Measurements from ENCODE around the gene KIAA0753.

The KIAA0753 gene

DNA sequence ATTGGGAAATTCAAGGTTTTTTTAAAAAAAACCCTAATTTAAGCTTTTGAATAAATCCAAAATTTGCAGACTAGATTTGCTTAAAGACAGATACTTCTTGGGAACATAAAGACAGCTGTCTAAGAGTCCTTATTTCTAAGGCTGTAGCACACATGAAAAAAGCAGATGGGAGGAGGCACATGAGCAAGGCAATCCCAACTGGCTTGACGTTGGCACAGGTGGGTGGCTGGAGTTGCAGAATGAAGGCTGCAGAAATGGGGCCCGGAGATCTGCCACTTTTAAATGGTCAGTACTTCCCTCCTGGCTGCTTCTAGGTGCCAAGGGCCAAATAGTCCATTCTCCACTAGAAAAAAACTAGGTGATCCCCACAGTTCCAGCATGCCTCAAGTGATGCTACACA is 4.4 kb downstream of the KIAA0753 start:
- Histone ChIP-seq H3K4me1 (ENCODE audit: insufficient read depth, insufficient read length) (peaks cover 11% of the 10 kb centered on the region), H3K4me3 (ENCODE audit: insufficient read length, low read depth) (no peak overlapping the region), H3K9ac (ENCODE audit: insufficient read length, low read depth) (no peak overlapping the region), H3K36me3 (ENCODE audit: insufficient read depth, insufficient read length, low read length) (peaks cover 54% of the 10 kb centered on the region), H3K27me3 (ENCODE audit: insufficient read depth, insufficient read length) (peaks cover 10% of the 10 kb centered on the region), H3K9me3 (ENCODE audit: insufficient read depth, low read length) (no peaks in the 10 kb centered on the region)
- TF ChIP-seq ZNF274 (IDR thresholded peaks at IDR 0.05; ENCODE audit: low read depth, low read length), result no peak
- no peak for TF ChIP-seq YY1 (IDR thresholded peaks at IDR 0.05; ENCODE audit: insufficient read depth, insufficient read length)
- TF ChIP-seq SUZ12 (IDR thresholded peaks at IDR 0.05; ENCODE audit: extremely low read depth, insufficient read depth, insufficient read length), result no peak
- no peak for DNase-seq (ENCODE audit: low read depth, low spot score)

DNA sequence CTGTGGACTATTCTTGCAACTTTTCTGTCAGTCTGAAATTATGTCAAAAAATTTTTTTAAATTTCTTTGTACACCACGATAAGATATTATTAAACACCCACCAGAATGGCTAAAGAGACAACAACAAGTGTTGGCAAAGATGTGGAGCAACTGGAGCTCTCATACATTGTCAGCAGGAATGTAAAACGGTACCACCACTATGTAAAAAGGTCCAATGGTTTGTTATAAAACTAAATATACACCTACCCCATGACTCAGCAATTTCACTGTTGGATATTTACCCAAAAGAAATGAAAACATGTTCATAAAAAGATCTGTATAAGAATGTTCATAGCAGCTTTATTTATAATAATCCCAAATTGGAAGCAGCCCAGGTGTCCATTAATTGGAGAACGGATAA is 7.2 kb downstream of the KIAA0753 start:
- Histone ChIP-seq H3K9me3 (ENCODE audit: insufficient read depth, low read length) (no peaks in the 10 kb centered on the region), H3K9ac (ENCODE audit: insufficient read length, low read depth) (no peak overlapping the region), H3K36me3 (ENCODE audit: insufficient read depth, insufficient read length, low read length) (peaks cover 62% of the 10 kb centered on the region), H3K4me3 (ENCODE audit: insufficient read length, low read depth) (no peak overlapping the region), H3K4me1 (ENCODE audit: insufficient read depth, insufficient read length) (peaks cover 5% of the 10 kb centered on the region), H3K27me3 (ENCODE audit: insufficient read depth, insufficient read length) (no peaks in the 10 kb centered on the region)
- TF ChIP-seq ZNF274 (IDR thresholded peaks at IDR 0.05; ENCODE audit: low read depth, low read length), result no peak
- TF ChIP-seq SUZ12 (IDR thresholded peaks at IDR 0.05; ENCODE audit: extremely low read depth, insufficient read depth, insufficient read length), result no peak
- TF ChIP-seq YY1 (IDR thresholded peaks at IDR 0.05; ENCODE audit: insufficient read depth, insufficient read length), result no peak
- no peak for DNase-seq (ENCODE audit: low read depth, low spot score)

DNA sequence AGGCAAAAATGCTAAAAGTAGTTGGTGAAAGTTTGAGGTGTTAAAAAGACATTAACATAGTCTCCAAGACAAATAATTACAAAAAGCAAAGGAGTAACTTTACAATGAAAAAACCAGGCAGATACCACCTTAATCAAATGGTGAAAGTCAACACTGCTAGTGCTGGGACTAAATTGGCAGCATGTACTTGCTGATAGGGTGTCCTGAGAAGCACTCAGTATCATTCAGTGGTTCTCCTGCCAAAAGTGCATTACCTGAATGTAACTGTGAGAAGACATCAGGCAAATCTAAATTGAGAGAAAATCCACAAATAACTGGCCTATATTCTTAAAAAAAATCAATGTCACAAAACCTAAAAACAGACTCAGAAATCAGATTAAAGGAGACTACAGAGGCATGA is 8.0 kb downstream of the KIAA0753 start:
- Histone ChIP-seq H3K27me3 (ENCODE audit: insufficient read depth, insufficient read length) (no peaks in the 10 kb centered on the region), H3K4me3 (ENCODE audit: insufficient read length, low read depth) (no peak overlapping the region), H3K4me1 (ENCODE audit: insufficient read depth, insufficient read length) (peaks cover 3% of the 10 kb centered on the region), H3K9ac (ENCODE audit: insufficient read length, low read depth) (no peak overlapping the region), H3K36me3 (ENCODE audit: insufficient read depth, insufficient read length, low read length) (peaks cover 65% of the 10 kb centered on the region), H3K9me3 (ENCODE audit: insufficient read depth, low read length) (no peaks in the 10 kb centered on the region)
- no peak for DNase-seq (ENCODE audit: low read depth, low spot score)
- no peak for TF ChIP-seq ZNF274 (IDR thresholded peaks at IDR 0.05; ENCODE audit: low read depth, low read length)
- no peak for TF ChIP-seq YY1 (IDR thresholded peaks at IDR 0.05; ENCODE audit: insufficient read depth, insufficient read length)
- no peak for TF ChIP-seq SUZ12 (IDR thresholded peaks at IDR 0.05; ENCODE audit: extremely low read depth, insufficient read depth, insufficient read length)

DNA sequence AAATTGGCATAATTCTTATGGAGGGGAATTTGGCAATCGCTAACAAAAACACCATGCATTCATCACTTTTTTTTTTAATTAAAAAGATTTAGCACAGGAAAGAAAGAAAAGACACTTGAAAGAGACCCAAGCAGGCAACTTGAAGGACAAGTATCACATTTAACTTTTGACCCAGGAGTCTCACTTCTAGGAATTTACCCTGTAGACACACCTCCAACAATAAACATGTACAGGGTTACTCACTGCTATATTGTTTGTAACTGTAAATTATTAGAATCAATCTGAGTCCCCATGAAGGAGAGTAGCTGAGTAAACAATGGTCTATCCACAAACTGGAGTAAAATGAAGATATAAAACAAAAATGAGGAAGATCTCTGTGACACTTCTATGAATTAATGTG is 10.1 kb downstream of the KIAA0753 start:
- no peak overlapping the region for H3K4me3 ChIP-seq (ENCODE audit: insufficient read length, low read depth)
- TF ChIP-seq YY1 (IDR thresholded peaks at IDR 0.05; ENCODE audit: insufficient read depth, insufficient read length) (no peak), ZNF274 (IDR thresholded peaks at IDR 0.05; ENCODE audit: low read depth, low read length) (no peak), SUZ12 (IDR thresholded peaks at IDR 0.05; ENCODE audit: extremely low read depth, insufficient read depth, insufficient read length) (no peak)
- H3K27me3 ChIP-seq (ENCODE audit: insufficient read depth, insufficient read length), result no peaks in the 10 kb centered on the region
- DNase-seq (ENCODE audit: low read depth, low spot score), result no peak
- peaks cover 64% of the 10 kb centered on the region for H3K36me3 ChIP-seq (ENCODE audit: insufficient read depth, insufficient read length, low read length)
- H3K9ac ChIP-seq (ENCODE audit: insufficient read length, low read depth), result no peak overlapping the region
- no peaks in the 10 kb centered on the region for H3K9me3 ChIP-seq (ENCODE audit: insufficient read depth, low read length)
- no peaks in the 10 kb centered on the region for H3K4me1 ChIP-seq (ENCODE audit: insufficient read depth, insufficient read length)

DNA sequence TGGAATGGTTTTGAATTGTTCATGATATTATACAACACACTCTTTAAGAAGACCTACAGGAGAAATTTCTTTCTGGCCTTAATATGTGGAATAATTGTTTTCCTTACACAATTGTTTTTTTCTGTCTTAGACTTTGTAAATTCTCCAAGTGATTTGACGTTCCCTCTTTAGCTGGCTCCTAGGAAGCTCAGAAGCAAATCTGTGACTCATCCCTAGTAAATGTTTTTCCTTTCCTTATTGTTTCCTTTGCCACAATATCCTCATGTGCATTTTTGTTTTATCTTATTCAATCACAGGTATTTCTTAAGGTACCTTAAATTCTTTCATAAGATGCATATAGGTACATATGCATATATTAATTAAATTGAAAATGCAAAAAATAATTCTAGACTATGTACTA is 13.5 kb downstream of the KIAA0753 start:
- TF ChIP-seq ZNF274 (IDR thresholded peaks at IDR 0.05; ENCODE audit: low read depth, low read length) (no peak), YY1 (IDR thresholded peaks at IDR 0.05; ENCODE audit: insufficient read depth, insufficient read length) (no peak), SUZ12 (IDR thresholded peaks at IDR 0.05; ENCODE audit: extremely low read depth, insufficient read depth, insufficient read length) (no peak)
- H3K4me3 ChIP-seq (ENCODE audit: insufficient read length, low read depth), result no peak overlapping the region
- DNase-seq (ENCODE audit: low read depth, low spot score), result no peak
- H3K27me3 ChIP-seq (ENCODE audit: insufficient read depth, insufficient read length), result no peaks in the 10 kb centered on the region
- H3K4me1 ChIP-seq (ENCODE audit: insufficient read depth, insufficient read length), result no peaks in the 10 kb centered on the region
- no peaks in the 10 kb centered on the region for H3K9me3 ChIP-seq (ENCODE audit: insufficient read depth, low read length)
- no peak overlapping the region for H3K9ac ChIP-seq (ENCODE audit: insufficient read length, low read depth)
- peaks cover 60% of the 10 kb centered on the region for H3K36me3 ChIP-seq (ENCODE audit: insufficient read depth, insufficient read length, low read length)

DNA sequence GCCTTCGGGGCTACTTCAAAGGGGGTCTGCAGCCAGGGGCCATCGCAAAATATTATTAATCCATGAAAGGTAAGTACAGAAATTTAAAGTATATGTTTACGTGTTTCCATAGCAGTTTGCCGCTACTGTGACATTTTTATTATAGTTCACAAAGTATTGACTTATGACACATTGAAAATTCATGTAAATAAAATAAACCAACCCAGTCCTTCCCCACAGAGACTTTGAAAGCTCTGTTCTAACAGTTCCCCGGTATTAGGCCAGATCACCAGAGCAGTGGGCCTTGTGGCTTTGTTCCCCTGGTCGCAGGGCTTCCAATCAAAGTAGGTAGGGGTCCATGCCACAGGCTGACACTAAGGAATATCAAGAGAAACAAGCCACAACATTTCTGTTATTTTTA is 13.9 kb downstream of the KIAA0753 start:
- H3K9me3 ChIP-seq (ENCODE audit: insufficient read depth, low read length), result no peaks in the 10 kb centered on the region
- no peak overlapping the region for H3K4me3 ChIP-seq (ENCODE audit: insufficient read length, low read depth)
- no peak for TF ChIP-seq SUZ12 (IDR thresholded peaks at IDR 0.05; ENCODE audit: extremely low read depth, insufficient read depth, insufficient read length)
- TF ChIP-seq ZNF274 (IDR thresholded peaks at IDR 0.05; ENCODE audit: low read depth, low read length), result no peak
- TF ChIP-seq YY1 (IDR thresholded peaks at IDR 0.05; ENCODE audit: insufficient read depth, insufficient read length), result no peak
- H3K4me1 ChIP-seq (ENCODE audit: insufficient read depth, insufficient read length), result no peaks in the 10 kb centered on the region
- H3K9ac ChIP-seq (ENCODE audit: insufficient read length, low read depth), result no peak overlapping the region
- no peak for DNase-seq (ENCODE audit: low read depth, low spot score)
- H3K36me3 ChIP-seq (ENCODE audit: insufficient read depth, insufficient read length, low read length), result peaks cover 60% of the 10 kb centered on the region
- H3K27me3 ChIP-seq (ENCODE audit: insufficient read depth, insufficient read length), result no peaks in the 10 kb centered on the region

DNA sequence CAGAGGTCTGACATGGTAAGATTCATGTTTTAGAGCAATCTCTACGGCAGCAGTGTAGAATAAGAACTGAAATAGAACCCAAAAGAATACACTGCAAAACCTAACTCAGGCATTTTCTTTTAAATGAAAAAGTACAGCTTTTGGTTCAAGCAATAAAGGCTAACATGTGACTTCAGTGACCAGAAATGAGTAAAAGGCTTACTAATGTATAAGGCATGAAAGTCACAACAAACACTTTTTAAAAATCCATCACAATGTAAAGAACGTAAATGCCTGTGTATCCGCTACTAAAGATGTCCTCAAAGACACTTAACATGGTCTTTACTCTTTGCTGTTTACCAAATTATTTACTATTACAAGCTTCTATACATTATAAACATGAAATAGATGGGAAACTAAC is 16.6 kb downstream of the KIAA0753 start:
- Histone ChIP-seq H3K4me1 (ENCODE audit: insufficient read depth, insufficient read length) (no peaks in the 10 kb centered on the region), H3K9me3 (ENCODE audit: insufficient read depth, low read length) (no peaks in the 10 kb centered on the region), H3K4me3 (ENCODE audit: insufficient read length, low read depth) (no peak overlapping the region), H3K9ac (ENCODE audit: insufficient read length, low read depth) (no peak overlapping the region), H3K27me3 (ENCODE audit: insufficient read depth, insufficient read length) (no peaks in the 10 kb centered on the region), H3K36me3 (ENCODE audit: insufficient read depth, insufficient read length, low read length) (peaks cover 72% of the 10 kb centered on the region)
- DNase-seq (ENCODE audit: low read depth, low spot score), result no peak
- TF ChIP-seq ZNF274 (IDR thresholded peaks at IDR 0.05; ENCODE audit: low read depth, low read length) (no peak), SUZ12 (IDR thresholded peaks at IDR 0.05; ENCODE audit: extremely low read depth, insufficient read depth, insufficient read length) (no peak), YY1 (IDR thresholded peaks at IDR 0.05; ENCODE audit: insufficient read depth, insufficient read length) (no peak)

DNA sequence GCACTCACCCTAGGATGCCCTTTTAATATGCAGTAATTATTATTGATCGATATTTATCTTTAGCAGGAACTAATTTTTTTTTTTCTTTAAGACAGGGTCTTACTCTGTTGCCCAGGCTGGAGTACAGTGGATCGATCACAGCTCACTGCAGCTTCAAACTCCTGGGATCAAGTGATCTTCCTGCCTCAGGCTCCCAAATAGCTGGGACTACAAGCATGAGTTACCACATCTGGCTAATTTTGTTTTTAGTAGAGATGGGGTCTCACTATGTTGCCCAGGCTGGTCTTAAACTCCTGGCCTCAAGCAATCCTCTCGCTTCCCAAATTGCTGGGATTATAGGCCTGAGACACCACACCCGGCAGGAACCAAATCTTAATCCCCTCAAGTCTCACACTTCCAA is 29.3 kb downstream of the KIAA0753 start:
- H3K27me3 ChIP-seq (ENCODE audit: insufficient read depth, insufficient read length), result no peaks in the 10 kb centered on the region
- H3K4me1 ChIP-seq (ENCODE audit: insufficient read depth, insufficient read length), result no peaks in the 10 kb centered on the region
- no peak for TF ChIP-seq ZNF274 (IDR thresholded peaks at IDR 0.05; ENCODE audit: low read depth, low read length)
- no peak for TF ChIP-seq SUZ12 (IDR thresholded peaks at IDR 0.05; ENCODE audit: extremely low read depth, insufficient read depth, insufficient read length)
- TF ChIP-seq YY1 (IDR thresholded peaks at IDR 0.05; ENCODE audit: insufficient read depth, insufficient read length), result no peak
- no peak overlapping the region for H3K9ac ChIP-seq (ENCODE audit: insufficient read length, low read depth)
- no peaks in the 10 kb centered on the region for H3K9me3 ChIP-seq (ENCODE audit: insufficient read depth, low read length)
- H3K4me3 ChIP-seq (ENCODE audit: insufficient read length, low read depth), result no peak overlapping the region
- H3K36me3 ChIP-seq (ENCODE audit: insufficient read depth, insufficient read length, low read length), result peaks cover 56% of the 10 kb centered on the region
- no peak for DNase-seq (ENCODE audit: low read depth, low spot score)
